SK-N-SH treated with all-trans-retinoic acid at 6 μM for 48 hours (cell line): ENCODE measurements around the gene NRXN3.

ENCODE experiments used
- ATAC-seq: fragments of 200-7000 bp; cut with Tn5 transposase; 3 replicates; pipeline ENCODE4 v1.9.1; 2020; ENCODE audit warnings: mild to moderate bottlenecking, moderate library complexity
- ARNTL ChIP-seq: fragments of 450-650 bp; formaldehyde crosslinking; IDR thresholded peaks from 2 replicates; pipeline ENCODE4 v1.5.0; 2020; ENCODE audit warnings: low read depth, mild to moderate bottlenecking, moderate library complexity, borderline replicate concordance
- BACH2 ChIP-seq: fragments of 250-450 bp; sonication (Bioruptor Pico); IDR thresholded peaks from 2 replicates; pipeline ENCODE4 v1.9.0; 2021; ENCODE audit warnings: mild to moderate bottlenecking, borderline replicate concordance
- CSDC2 ChIP-seq: fragments of 250-450 bp; sonication (Bioruptor Pico); IDR thresholded peaks from 2 replicates; pipeline ENCODE4 v1.5.0; 2020; ENCODE audit warnings: mild to moderate bottlenecking, moderate library complexity
- ESRRG ChIP-seq: fragments of 250-450 bp; sonication (Bioruptor Pico); IDR thresholded peaks from 2 replicates; pipeline ENCODE4 v1.6.1; 2021; ENCODE audit warnings: mild to moderate bottlenecking
- GLIS3 ChIP-seq: fragments of 250-450 bp; sonication (Bioruptor Pico); IDR thresholded peaks from 2 replicates; pipeline ENCODE4 v1.5.0; 2020; ENCODE audit warnings: mild to moderate bottlenecking, moderate library complexity
- ISL1 ChIP-seq: fragments of 250-450 bp; sonication (Bioruptor Pico); IDR thresholded peaks from 2 replicates; pipeline ENCODE4 v2.1.2; 2022; ENCODE audit warnings: mild to moderate bottlenecking, moderate library complexity
- OSR1 ChIP-seq: fragments of 250-450 bp; sonication (Bioruptor Pico); IDR thresholded peaks from 2 replicates; pipeline ENCODE4 v1.8.0; 2022; ENCODE audit warnings: moderate library complexity, mild to moderate bottlenecking, inconsistent platforms
- PPARA ChIP-seq: fragments of 250-450 bp; sonication (Bioruptor Pico); IDR thresholded peaks from 2 replicates; pipeline ENCODE4 v1.5.0; 2020; ENCODE audit warnings: mild to moderate bottlenecking, borderline replicate concordance
- RARB ChIP-seq: fragments of 250-450 bp; sonication (Bioruptor Pico); IDR thresholded peaks from 2 replicates; pipeline ENCODE4 v1.8.0; 2021; ENCODE audit warnings: mild to moderate bottlenecking, moderate library complexity
- SNAI2 ChIP-seq: fragments of 250-450 bp; sonication (Bioruptor Pico); IDR thresholded peaks from 2 replicates; pipeline ENCODE4 v1.5.0; 2020; ENCODE audit warnings: mild to moderate bottlenecking, moderate library complexity
- TCF4 ChIP-seq: fragments of 250-450 bp; sonication (Bioruptor Pico); IDR thresholded peaks from 2 replicates; pipeline ENCODE4 v1.8.0; 2021; ENCODE audit warnings: mild to moderate bottlenecking, moderate library complexity, borderline replicate concordance
- TOX ChIP-seq: fragments of 250-450 bp; sonication (Bioruptor Pico); IDR thresholded peaks from 2 replicates; pipeline ENCODE4 v1.8.0; 2021; ENCODE audit warnings: mild to moderate bottlenecking, moderate library complexity, borderline replicate concordance
- ZC3H10 ChIP-seq: fragments of 250-450 bp; sonication (Bioruptor Pico); IDR thresholded peaks from 2 replicates; pipeline ENCODE4 v1.5.1; 2021; ENCODE audit warnings: mild to moderate bottlenecking, moderate library complexity
- ZFP3 ChIP-seq: fragments of 250-450 bp; sonication (Bioruptor Pico); IDR thresholded peaks from 2 replicates; pipeline ENCODE4 v1.5.0; 2020; ENCODE audit warnings: mild to moderate bottlenecking, moderate library complexity
- ZFP30 ChIP-seq: fragments of 450-650 bp; formaldehyde crosslinking; IDR thresholded peaks from 2 replicates; pipeline ENCODE4 v1.5.0; 2022; ENCODE audit warnings: mild to moderate bottlenecking, moderate library complexity
- ZNF565 ChIP-seq: fragments of 450-650 bp; formaldehyde crosslinking; conservative IDR thresholded peaks from 2 replicates; pipeline ENCODE4 v1.5.0; 2020; ENCODE audit warnings: low read depth, mild to moderate bottlenecking, moderate library complexity
- ZNF8 ChIP-seq: fragments of 450-650 bp; formaldehyde crosslinking; IDR thresholded peaks from 2 replicates; pipeline ENCODE4 v1.5.0; 2020; ENCODE audit warnings: mild to moderate bottlenecking, moderate library complexity
- TF ChIP-seq, protein P1 (sequence below): fragments of 250-450 bp; sonication (Bioruptor Pico); IDR thresholded peaks from 2 replicates; pipeline ENCODE4 v1.5.1; 2021; ENCODE audit warnings: mild to moderate bottlenecking, moderate library complexity
- TF ChIP-seq, protein P2 (sequence below): fragments of 250-450 bp; sonication (Bioruptor Pico); IDR thresholded peaks from 2 replicates; pipeline ENCODE4 v1.5.0; 2020; ENCODE audit warnings: mild to moderate bottlenecking, moderate library complexity
- TF ChIP-seq, protein P3 (sequence below): fragments of 250-450 bp; sonication (Bioruptor Pico); IDR thresholded peaks from 2 replicates; pipeline ENCODE4 v1.5.1; 2020; ENCODE audit warnings: low read depth, mild to moderate bottlenecking, moderate library complexity
- TF ChIP-seq, protein P4 (sequence below): fragments of 250-450 bp; sonication (Bioruptor Pico); IDR thresholded peaks from 2 replicates; pipeline ENCODE4 v1.8.0; 2021; ENCODE audit warnings: low read depth, mild to moderate bottlenecking, moderate library complexity, borderline replicate concordance
- TF ChIP-seq, protein P5 (sequence below): fragments of 250-450 bp; sonication (Bioruptor Pico); IDR thresholded peaks from 2 replicates; pipeline ENCODE4 v1.8.0; 2020; ENCODE audit warnings: mild to moderate bottlenecking, moderate library complexity, borderline replicate concordance

NRXN3 gene

DNA sequence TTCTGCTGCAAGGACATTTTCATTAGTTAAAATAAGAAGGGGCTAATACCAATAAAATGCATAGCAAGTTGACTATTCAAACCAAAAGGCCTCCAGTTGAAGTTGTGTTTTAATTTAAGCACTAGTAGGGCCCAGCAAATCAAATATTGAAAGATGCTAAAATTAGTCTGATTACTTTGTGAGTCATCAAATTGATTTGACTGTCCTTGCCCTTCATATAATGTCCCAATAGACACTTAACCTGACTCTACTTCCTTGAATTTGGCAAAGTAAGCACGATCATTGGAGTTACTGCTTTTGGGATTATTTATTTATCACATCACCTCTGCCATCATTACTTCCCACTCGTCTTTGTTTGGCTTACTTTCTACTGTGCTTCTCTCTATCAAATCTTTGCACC is 1242.6 kb downstream of the NRXN3 start:
- TF ChIP-seq ARNTL (CRISPR knock-in tag) (no peak), PPARA (CRISPR knock-in tag) (no peak), TOX (CRISPR knock-in tag) (no peak), GLIS3 (CRISPR knock-in tag) (no peak), TCF4 (no peak), BACH2 (CRISPR knock-in tag) (no peak), RARB (CRISPR knock-in tag) (no peak), OSR1 (CRISPR knock-in tag) (no peak), ZFP30 (no peak), SNAI2 (CRISPR knock-in tag) (no peak), ZFP3 (CRISPR knock-in tag) (no peak), CSDC2 (CRISPR knock-in tag) (no peak), ZNF565 (CRISPR knock-in tag) (no peak)
- TF ChIP-seq, protein P1, sequence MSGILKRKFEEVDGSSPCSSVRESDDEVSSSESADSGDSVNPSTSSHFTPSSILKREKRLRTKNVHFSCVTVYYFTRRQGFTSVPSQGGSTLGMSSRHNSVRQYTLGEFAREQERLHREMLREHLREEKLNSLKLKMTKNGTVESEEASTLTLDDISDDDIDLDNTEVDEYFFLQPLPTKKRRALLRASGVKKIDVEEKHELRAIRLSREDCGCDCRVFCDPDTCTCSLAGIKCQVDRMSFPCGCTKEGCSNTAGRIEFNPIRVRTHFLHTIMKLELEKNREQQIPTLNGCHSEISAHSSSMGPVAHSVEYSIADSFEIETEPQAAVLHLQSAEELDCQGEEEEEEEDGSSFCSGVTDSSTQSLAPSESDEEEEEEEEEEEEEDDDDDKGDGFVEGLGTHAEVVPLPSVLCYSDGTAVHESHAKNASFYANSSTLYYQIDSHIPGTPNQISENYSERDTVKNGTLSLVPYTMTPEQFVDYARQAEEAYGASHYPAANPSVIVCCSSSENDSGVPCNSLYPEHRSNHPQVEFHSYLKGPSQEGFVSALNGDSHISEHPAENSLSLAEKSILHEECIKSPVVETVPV, result no peak
- TF ChIP-seq, protein P2, sequence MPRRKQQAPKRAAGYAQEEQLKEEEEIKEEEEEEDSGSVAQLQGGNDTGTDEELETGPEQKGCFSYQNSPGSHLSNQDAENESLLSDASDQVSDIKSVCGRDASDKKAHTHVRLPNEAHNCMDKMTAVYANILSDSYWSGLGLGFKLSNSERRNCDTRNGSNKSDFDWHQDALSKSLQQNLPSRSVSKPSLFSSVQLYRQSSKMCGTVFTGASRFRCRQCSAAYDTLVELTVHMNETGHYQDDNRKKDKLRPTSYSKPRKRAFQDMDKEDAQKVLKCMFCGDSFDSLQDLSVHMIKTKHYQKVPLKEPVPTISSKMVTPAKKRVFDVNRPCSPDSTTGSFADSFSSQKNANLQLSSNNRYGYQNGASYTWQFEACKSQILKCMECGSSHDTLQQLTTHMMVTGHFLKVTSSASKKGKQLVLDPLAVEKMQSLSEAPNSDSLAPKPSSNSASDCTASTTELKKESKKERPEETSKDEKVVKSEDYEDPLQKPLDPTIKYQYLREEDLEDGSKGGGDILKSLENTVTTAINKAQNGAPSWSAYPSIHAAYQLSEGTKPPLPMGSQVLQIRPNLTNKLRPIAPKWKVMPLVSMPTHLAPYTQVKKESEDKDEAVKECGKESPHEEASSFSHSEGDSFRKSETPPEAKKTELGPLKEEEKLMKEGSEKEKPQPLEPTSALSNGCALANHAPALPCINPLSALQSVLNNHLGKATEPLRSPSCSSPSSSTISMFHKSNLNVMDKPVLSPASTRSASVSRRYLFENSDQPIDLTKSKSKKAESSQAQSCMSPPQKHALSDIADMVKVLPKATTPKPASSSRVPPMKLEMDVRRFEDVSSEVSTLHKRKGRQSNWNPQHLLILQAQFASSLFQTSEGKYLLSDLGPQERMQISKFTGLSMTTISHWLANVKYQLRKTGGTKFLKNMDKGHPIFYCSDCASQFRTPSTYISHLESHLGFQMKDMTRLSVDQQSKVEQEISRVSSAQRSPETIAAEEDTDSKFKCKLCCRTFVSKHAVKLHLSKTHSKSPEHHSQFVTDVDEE (CRISPR knock-in tag), result no peak
- TF ChIP-seq, protein P3, sequence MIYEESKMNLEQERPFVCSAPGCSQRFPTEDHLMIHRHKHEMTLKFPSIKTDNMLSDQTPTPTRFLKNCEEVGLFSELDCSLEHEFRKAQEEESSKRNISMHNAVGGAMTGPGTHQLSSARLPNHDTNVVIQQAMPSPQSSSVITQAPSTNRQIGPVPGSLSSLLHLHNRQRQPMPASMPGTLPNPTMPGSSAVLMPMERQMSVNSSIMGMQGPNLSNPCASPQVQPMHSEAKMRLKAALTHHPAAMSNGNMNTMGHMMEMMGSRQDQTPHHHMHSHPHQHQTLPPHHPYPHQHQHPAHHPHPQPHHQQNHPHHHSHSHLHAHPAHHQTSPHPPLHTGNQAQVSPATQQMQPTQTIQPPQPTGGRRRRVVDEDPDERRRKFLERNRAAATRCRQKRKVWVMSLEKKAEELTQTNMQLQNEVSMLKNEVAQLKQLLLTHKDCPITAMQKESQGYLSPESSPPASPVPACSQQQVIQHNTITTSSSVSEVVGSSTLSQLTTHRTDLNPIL (CRISPR knock-in tag), result no peak
- TF ChIP-seq, protein P4, sequence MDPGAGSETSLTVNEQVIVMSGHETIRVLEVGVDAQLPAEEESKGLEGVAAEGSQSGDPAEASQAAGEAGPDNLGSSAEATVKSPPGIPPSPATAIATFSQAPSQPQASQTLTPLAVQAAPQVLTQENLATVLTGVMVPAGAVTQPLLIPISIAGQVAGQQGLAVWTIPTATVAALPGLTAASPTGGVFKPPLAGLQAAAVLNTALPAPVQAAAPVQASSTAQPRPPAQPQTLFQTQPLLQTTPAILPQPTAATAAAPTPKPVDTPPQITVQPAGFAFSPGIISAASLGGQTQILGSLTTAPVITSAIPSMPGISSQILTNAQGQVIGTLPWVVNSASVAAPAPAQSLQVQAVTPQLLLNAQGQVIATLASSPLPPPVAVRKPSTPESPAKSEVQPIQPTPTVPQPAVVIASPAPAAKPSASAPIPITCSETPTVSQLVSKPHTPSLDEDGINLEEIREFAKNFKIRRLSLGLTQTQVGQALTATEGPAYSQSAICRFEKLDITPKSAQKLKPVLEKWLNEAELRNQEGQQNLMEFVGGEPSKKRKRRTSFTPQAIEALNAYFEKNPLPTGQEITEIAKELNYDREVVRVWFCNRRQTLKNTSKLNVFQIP, result no peak
- ATAC-seq, result no peak

DNA sequence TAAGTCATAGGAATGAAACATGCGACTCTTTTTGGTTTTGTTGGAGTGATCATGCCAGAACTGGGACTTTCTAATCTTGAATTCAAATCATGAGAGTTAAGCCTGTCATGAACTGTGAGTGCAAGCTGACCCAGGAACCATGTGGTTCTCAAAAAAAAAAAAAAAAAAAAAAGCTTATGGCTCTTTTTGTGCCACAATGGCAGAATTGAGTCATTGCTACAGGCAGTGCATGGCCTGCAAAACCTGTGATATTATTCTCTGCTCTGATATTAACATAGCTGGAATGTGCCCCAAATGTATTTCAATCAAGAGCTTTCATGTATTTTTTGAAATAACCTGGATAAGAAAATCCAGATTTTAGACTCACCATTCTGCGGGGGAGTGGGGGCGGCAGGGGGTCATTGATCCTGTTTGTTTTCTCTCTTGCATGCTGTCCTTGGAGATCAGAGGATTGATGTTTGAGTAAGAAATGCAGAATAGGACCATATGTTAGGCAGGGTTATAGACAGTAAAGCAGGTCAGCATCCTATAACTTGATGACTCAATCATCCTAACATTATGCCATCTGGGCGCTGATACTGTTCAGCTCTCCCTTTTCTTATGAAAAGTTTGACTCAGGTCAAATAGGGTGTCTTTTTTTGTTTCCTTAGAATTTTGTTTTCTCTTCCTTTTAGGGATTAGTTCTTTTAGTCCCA is 1243.7 kb downstream of the NRXN3 start:
- no peak for TF ChIP-seq OSR1 (CRISPR knock-in tag)
- TF ChIP-seq ZNF8 (CRISPR knock-in tag), result no peak
- no peak for TF ChIP-seq CSDC2 (CRISPR knock-in tag)
- no peak for TF ChIP-seq PPARA (CRISPR knock-in tag)
- TF ChIP-seq ESRRG (CRISPR knock-in tag), result no peak
- no peak for TF ChIP-seq ZFP3 (CRISPR knock-in tag)
- TF ChIP-seq ZC3H10, result no peak
- TF ChIP-seq GLIS3 (CRISPR knock-in tag), result no peak
- no peak for TF ChIP-seq SNAI2 (CRISPR knock-in tag)
- no peak for TF ChIP-seq ARNTL (CRISPR knock-in tag)
- no peak for TF ChIP-seq TOX (CRISPR knock-in tag)
- ATAC-seq, result no peak

DNA sequence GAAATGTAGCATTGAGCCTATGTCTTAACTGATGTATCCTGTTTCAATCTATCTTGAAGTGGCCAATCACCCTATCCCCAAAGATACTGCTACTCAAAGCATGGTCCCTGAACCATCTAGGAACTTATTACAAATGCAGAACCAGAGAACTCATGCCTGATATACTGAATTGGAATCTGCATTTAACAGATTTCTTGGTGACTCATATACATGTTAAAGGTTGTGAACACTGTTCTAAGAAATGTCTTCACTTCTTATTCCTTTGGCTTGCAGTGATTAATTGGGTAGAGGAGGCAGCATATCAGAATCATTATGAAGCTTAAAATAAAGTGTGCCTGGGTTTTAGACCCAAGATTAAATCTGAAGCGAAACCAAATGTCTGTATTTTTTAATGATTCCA is 1245.6 kb downstream of the NRXN3 start:
- ATAC-seq, result no peak
- no peak for TF ChIP-seq ZFP3 (CRISPR knock-in tag)
- TF ChIP-seq, protein P5, sequence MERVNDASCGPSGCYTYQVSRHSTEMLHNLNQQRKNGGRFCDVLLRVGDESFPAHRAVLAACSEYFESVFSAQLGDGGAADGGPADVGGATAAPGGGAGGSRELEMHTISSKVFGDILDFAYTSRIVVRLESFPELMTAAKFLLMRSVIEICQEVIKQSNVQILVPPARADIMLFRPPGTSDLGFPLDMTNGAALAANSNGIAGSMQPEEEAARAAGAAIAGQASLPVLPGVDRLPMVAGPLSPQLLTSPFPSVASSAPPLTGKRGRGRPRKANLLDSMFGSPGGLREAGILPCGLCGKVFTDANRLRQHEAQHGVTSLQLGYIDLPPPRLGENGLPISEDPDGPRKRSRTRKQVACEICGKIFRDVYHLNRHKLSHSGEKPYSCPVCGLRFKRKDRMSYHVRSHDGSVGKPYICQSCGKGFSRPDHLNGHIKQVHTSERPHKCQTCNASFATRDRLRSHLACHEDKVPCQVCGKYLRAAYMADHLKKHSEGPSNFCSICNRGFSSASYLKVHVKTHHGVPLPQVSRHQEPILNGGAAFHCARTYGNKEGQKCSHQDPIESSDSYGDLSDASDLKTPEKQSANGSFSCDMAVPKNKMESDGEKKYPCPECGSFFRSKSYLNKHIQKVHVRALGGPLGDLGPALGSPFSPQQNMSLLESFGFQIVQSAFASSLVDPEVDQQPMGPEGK, result no peak
- TF ChIP-seq ARNTL (CRISPR knock-in tag), result no peak
- no peak for TF ChIP-seq ISL1 (CRISPR knock-in tag)
- TF ChIP-seq ZNF565 (CRISPR knock-in tag), result no peak
- TF ChIP-seq PPARA (CRISPR knock-in tag), result no peak
- TF ChIP-seq SNAI2 (CRISPR knock-in tag), result no peak
- TF ChIP-seq, protein P4, result no peak
- TF ChIP-seq, protein P2 (CRISPR knock-in tag), result no peak
